ENCODE results near the gene PBOV1.

PBOV1 gene

GRCh38 chr6:138204303-138204702, 14.0 kb downstream of the PBOV1 start:
- no peak for DNase-seq (ENCODE audit: low spot score)

GRCh38 chr6:138203315-138203714, 15.0 kb downstream of the PBOV1 start:
- no peak for DNase-seq (ENCODE audit: low spot score)

GRCh38 chr6:138201836-138202235, 16.5 kb downstream of the PBOV1 start:
- DNase-seq (ENCODE audit: low spot score) = no peak

GRCh38 chr6:138198430-138199091, 19.7 kb downstream of the PBOV1 start:
- no peak for DNase-seq (ENCODE audit: low spot score)

- no peak for DNase-seq (ENCODE audit: low spot score)
Observed at GRCh38 chr6:138197570-138197969, 20.7 kb downstream of the PBOV1 start.

GRCh38 chr6:138196122-138196738, 22.1 kb downstream of the PBOV1 start:
- DNase-seq (ENCODE audit: low spot score) = no peak

- DNase-seq (ENCODE audit: low spot score) = no peak
Observed at GRCh38 chr6:138194287-138194686, 24.0 kb downstream of the PBOV1 start.

- no peak for DNase-seq (ENCODE audit: low spot score)
Observed at GRCh38 chr6:138188278-138188941, 29.9 kb downstream of the PBOV1 start.

GRCh38 chr6:138187156-138187555, 31.1 kb downstream of the PBOV1 start:
- DNase-seq (ENCODE audit: low spot score) = no peak

GRCh38 chr6:138184230-138184629, 34.1 kb downstream of the PBOV1 start:
- DNase-seq (ENCODE audit: low spot score) = no peak

- DNase-seq (ENCODE audit: low spot score) = no peak
Observed at GRCh38 chr6:138183790-138184134, 34.5 kb downstream of the PBOV1 start.

- no peak for DNase-seq (ENCODE audit: low spot score)
Observed at GRCh38 chr6:138182939-138183789, 35.1 kb downstream of the PBOV1 start.

- no peak for DNase-seq (ENCODE audit: low spot score)
Observed at GRCh38 chr6:138176652-138177232, 41.5 kb downstream of the PBOV1 start.

- no peak for DNase-seq (ENCODE audit: low spot score)
Observed at GRCh38 chr6:138175596-138175995, 42.7 kb downstream of the PBOV1 start.

All from kidney capillary endothelial cell (primary cell).